Caco-2 (cell line): Measurements from ENCODE around the gene PDE7B. TPM values are rescaled to one million over a fixed set of nuclear protein-coding genes. Genes with fewer than 3 reads are reported as not detected.

ENCODE experiments used
- BruUV-seq: library from RNA; stranded (reverse); fragments of 400-500 nt; replicated peaks from 2 replicates; lab custom pipeline; 2021; lab: Mats Ljungman, UMichigan
- CTCF ChIA-PET: fragments of 300-600 bp; sonication (Branson Sonifier 250); formaldehyde crosslinking; loops from one replicate; lab custom pipeline; 2022; ENCODE audit warnings: antibody characterized with exemption; lab: Charles Lee
- POLR2A ChIA-PET: fragments of 300-600 bp; sonication (Branson Sonifier 250); formaldehyde crosslinking; loops from one replicate; lab custom pipeline; 2022; ENCODE audit warnings: antibody characterized with exemption; lab: Charles Lee
- DNase-seq, 2 experiments: peaks; one replicate each; pipeline versions ENCODE4 v3.0.0 to v3.0.0-alpha.2; 2020 to 2022
- H3K27me3 ChIP-seq: replicated peaks from 2 replicates; pipeline ENCODE4 v1.6.0; 2011; ENCODE audit warnings: low read length; ENCODE audit not compliant: control insufficient read depth, insufficient read depth
- H3K36me3 ChIP-seq: 2 replicates; pipeline ENCODE4 v1.5.1; 2011; ENCODE audit warnings: low read length; ENCODE audit not compliant: control insufficient read depth, insufficient read depth
- H3K4me1 ChIP-seq: fragments of 250-450 bp; sonication (Bioruptor Pico); 2 replicates; pipeline ENCODE4 v1.5.1; 2020; ENCODE audit warnings: mild to moderate bottlenecking
- H3K4me3 ChIP-seq: 2 replicates; pipeline ENCODE4 v1.5.1; 2011; ENCODE audit warnings: low read depth, mild to moderate bottlenecking, control low read depth, low read length
- H3K9me3 ChIP-seq: fragments of 250-450 bp; sonication (Bioruptor Pico); 2 replicates; pipeline ENCODE4 v1.5.1; 2020; ENCODE audit warnings: mild to moderate bottlenecking, moderate library complexity
- H3K27ac Mint-ChIP-seq: one replicate; pipeline ENCODE4 v1.8.0; 2022; ENCODE audit warnings: mixed read lengths; ENCODE audit not compliant: unreplicated experiment
- H3K27me3 Mint-ChIP-seq: one replicate; pipeline ENCODE4 v1.8.0; 2022; ENCODE audit warnings: mixed read lengths; ENCODE audit not compliant: insufficient read depth, unreplicated experiment
- H3K36me3 Mint-ChIP-seq: one replicate; pipeline ENCODE4 v1.8.0; 2022; ENCODE audit warnings: mild to moderate bottlenecking, mixed read lengths; ENCODE audit not compliant: insufficient read depth, unreplicated experiment
- H3K4me1 Mint-ChIP-seq: one replicate; pipeline ENCODE4 v1.8.0; 2022; ENCODE audit warnings: low read depth, mixed read lengths; ENCODE audit not compliant: unreplicated experiment
- H3K4me3 Mint-ChIP-seq: one replicate; pipeline ENCODE4 v1.8.0; 2022; ENCODE audit warnings: mild to moderate bottlenecking, moderate library complexity, mixed read lengths; ENCODE audit not compliant: unreplicated experiment
- H3K9me3 Mint-ChIP-seq: one replicate; pipeline ENCODE4 v1.8.0; 2022; ENCODE audit warnings: mixed read lengths; ENCODE audit not compliant: unreplicated experiment
- intact Hi-C: fragments of 100-400 bp; cut with micrococcal nuclease; formaldehyde crosslinking; loops from one replicate; pipeline ENCODE4 v1.10.0; 2022; ENCODE audit not compliant: unreplicated experiment
- total RNA-seq: library from RNA; stranded (reverse); gene quantifications from 2 replicates; pipeline ENCODE4 v1.2.3, GENCODE V29; 2022
- TF ChIP-seq, protein P1 (sequence below), 2 experiments: fragments of 200-600 bp in 1 of 2; IDR thresholded peaks; 1 replicate in 1 of 2; 2 replicates in 1 of 2; pipeline versions ENCODE4 v1.5.1 to v1.8.0; 2011 to 2022; ENCODE audit warnings: antibody characterized with exemption in 1 of 2, control low read depth in 1 of 2, inconsistent platforms in 1 of 2, low read depth in 1 of 2, low read length in 1 of 2, mild to moderate bottlenecking in 1 of 2, moderate library complexity in 1 of 2; ENCODE audit not compliant: insufficient read depth in 1 of 2, severe bottlenecking in 1 of 2, unreplicated experiment in 1 of 2

PDE7B gene
- total RNA-seq, 1 experiment from 2014 or later: not detected

DNA sequence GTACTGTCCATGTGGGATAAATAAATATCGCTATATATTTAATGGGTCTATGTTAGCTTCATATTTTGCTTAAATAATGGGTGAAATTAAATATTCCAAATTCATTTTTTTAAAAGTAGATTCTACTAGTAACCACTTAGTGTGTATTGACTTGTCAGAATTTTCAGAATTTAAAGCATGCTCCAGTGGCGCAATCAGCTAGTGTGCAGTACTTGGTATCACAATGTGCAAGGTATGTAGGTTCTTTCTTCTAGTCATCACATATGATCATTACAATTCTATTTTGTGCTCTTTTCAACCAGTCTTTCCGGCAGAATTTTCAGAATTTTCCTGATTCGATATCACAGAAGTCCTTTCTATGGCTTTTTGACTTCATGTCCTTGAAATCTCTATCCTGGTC lies 32.6 kb downstream of the PDE7B start:
- Histone ChIP-seq H3K9me3 (no peaks in the 10 kb centered on the region), H3K4me3 (no peak overlapping the region), H3K4me1 (peaks cover 5% of the 10 kb centered on the region; the same call in 1 of the 2 replicates), H3K36me3 (no peaks in the 10 kb centered on the region), H3K27me3 (no peaks in the 10 kb centered on the region)
- Mint-ChIP-seq H3K4me1 (peaks cover 6% of the 10 kb centered on the region), H3K4me3 (no peak overlapping the region), H3K27me3 (no peaks in the 10 kb centered on the region), H3K36me3 (no peaks in the 10 kb centered on the region), H3K9me3 (no peaks in the 10 kb centered on the region), H3K27ac (no peak overlapping the region)
- TF ChIP-seq, protein P1, sequence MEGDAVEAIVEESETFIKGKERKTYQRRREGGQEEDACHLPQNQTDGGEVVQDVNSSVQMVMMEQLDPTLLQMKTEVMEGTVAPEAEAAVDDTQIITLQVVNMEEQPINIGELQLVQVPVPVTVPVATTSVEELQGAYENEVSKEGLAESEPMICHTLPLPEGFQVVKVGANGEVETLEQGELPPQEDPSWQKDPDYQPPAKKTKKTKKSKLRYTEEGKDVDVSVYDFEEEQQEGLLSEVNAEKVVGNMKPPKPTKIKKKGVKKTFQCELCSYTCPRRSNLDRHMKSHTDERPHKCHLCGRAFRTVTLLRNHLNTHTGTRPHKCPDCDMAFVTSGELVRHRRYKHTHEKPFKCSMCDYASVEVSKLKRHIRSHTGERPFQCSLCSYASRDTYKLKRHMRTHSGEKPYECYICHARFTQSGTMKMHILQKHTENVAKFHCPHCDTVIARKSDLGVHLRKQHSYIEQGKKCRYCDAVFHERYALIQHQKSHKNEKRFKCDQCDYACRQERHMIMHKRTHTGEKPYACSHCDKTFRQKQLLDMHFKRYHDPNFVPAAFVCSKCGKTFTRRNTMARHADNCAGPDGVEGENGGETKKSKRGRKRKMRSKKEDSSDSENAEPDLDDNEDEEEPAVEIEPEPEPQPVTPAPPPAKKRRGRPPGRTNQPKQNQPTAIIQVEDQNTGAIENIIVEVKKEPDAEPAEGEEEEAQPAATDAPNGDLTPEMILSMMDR (IDR thresholded peaks at IDR 0.05; ENCODE audit: insufficient read depth in 1 of 2, low read depth in 1 of 2, low read length in 1 of 2, severe bottlenecking in 1 of 2, unreplicated experiment in 1 of 2): no peak
- no peak for DNase-seq
- CTCF ChIA-PET: no interaction called here
- POLR2A ChIA-PET: no interaction called here
- no TSS peak for BruUV-seq
- intact Hi-C loops: no loop called here

DNA sequence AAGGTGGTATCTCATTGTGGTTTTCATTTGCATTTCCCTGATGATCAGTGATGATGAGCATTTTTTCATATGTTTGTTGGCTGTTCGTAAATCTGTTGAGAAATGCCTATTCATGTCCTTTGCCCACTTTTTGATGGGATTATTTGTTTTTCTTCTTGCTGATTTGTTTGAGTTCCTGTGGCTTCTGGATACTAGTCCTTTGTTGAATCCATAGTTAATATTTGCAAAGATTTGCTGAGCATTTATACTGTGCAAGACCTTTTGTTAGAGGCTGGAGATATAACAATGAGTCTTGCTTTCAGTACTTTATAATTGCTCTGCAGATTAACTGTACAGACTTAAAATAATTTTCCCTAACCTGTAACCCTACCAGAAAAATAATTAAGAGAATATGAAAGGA lies 35.6 kb downstream of the PDE7B start:
- Mint-ChIP-seq H3K36me3 (no peaks in the 10 kb centered on the region), H3K27me3 (no peaks in the 10 kb centered on the region), H3K9me3 (no peaks in the 10 kb centered on the region), H3K4me3 (no peak overlapping the region), H3K4me1 (peaks cover 6% of the 10 kb centered on the region), H3K27ac (no peak overlapping the region)
- DNase-seq: no peak
- Histone ChIP-seq H3K27me3 (no peaks in the 10 kb centered on the region), H3K36me3 (no peaks in the 10 kb centered on the region), H3K4me3 (no peak overlapping the region), H3K9me3 (no peaks in the 10 kb centered on the region), H3K4me1 (peaks cover 5% of the 10 kb centered on the region; the same call in 1 of the 2 replicates)
- ChIA-PET POLR2A (no interaction called here), CTCF (no interaction called here)
- BruUV-seq: no TSS peak
- intact Hi-C loops: no loop called here
- TF ChIP-seq, protein P1 (IDR thresholded peaks at IDR 0.05; ENCODE audit: insufficient read depth in 1 of 2, low read depth in 1 of 2, low read length in 1 of 2, severe bottlenecking in 1 of 2, unreplicated experiment in 1 of 2): no peak

DNA sequence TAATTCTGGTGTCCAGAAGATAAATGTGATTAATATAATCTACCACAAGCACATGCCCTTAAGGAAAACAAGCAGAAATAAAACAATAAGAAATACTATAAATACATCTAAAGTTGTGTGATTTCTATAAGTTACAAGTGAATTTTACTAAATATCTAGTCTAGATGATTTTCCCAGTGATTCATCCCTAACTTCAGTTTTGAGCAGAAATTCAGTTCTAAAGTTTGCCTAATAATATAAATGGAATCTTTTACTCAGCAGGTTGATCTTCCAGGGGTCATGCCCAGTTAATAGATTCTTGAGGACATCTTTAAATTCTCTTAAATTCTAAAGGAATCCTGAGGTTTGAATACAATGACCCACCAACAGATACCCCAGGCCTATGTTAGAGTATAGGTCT lies 37.3 kb downstream of the PDE7B start:
- no peaks in the 10 kb centered on the region for H3K9me3 Mint-ChIP-seq
- H3K36me3 Mint-ChIP-seq: no peaks in the 10 kb centered on the region
- H3K4me1 Mint-ChIP-seq: peaks cover 6% of the 10 kb centered on the region
- ChIA-PET CTCF (no interaction called here), POLR2A (no interaction called here)
- intact Hi-C loops: no loop called here
- H3K9me3 ChIP-seq: no peaks in the 10 kb centered on the region
- H3K4me3 ChIP-seq: no peak overlapping the region
- H3K4me1 ChIP-seq: peaks cover 5% of the 10 kb centered on the region; the same call in 1 of the 2 replicates
- DNase-seq: no peak
- H3K4me3 Mint-ChIP-seq: no peak overlapping the region
- H3K27me3 Mint-ChIP-seq: no peaks in the 10 kb centered on the region
- H3K36me3 ChIP-seq: no peaks in the 10 kb centered on the region
- BruUV-seq: no TSS peak
- no peaks in the 10 kb centered on the region for H3K27me3 ChIP-seq
- TF ChIP-seq, protein P1 (IDR thresholded peaks at IDR 0.05; ENCODE audit: insufficient read depth in 1 of 2, low read depth in 1 of 2, low read length in 1 of 2, severe bottlenecking in 1 of 2, unreplicated experiment in 1 of 2): no peak
- H3K27ac Mint-ChIP-seq: no peak overlapping the region
